Stimulated activated effector memory CD8-positive, alpha-beta T cell treated with anti-CD3 and anti-CD28 coated beads, Interleukin-12 subunit alpha, Interleukin-12 subunit beta, amount 100 ng/mL, for 72 hours (primary cell): ENCODE measurements around the gene MRAP2.
"Not testable (repeated sequence)": the region's sequence is repeated elsewhere in the genome, so short reads cannot be mapped to it uniquely, and the experiment has no call there.

ENCODE experiments used
- ATAC-seq: fragments of 150-1000 bp; cut with Tn5 transposase; 2 replicates; pipeline ENCODE4 v1.10.0; 2021
- DNase-seq, 2 donors: peaks; one replicate each; pipeline ENCODE4 v3.0.0; 2021 to 2022; ENCODE audit warnings: low spot score in 2 of 2
- H3K27ac Mint-ChIP-seq: one replicate; pipeline ENCODE4 v1.8.0; 2022; ENCODE audit warnings: mild to moderate bottlenecking, mixed read lengths
- H3K36me3 Mint-ChIP-seq: one replicate; pipeline ENCODE4 v1.8.0; 2022; ENCODE audit warnings: mild to moderate bottlenecking, mixed read lengths
- H3K4me1 Mint-ChIP-seq: one replicate; pipeline ENCODE4 v1.8.0; 2022; ENCODE audit warnings: mixed read lengths
- H3K4me3 Mint-ChIP-seq: one replicate; pipeline ENCODE4 v1.8.0; 2022; ENCODE audit warnings: mild to moderate bottlenecking, mixed read lengths
- H3K9me3 Mint-ChIP-seq: one replicate; pipeline ENCODE4 v1.8.0; 2022; ENCODE audit warnings: mixed read lengths

Gene MRAP2

DNA sequence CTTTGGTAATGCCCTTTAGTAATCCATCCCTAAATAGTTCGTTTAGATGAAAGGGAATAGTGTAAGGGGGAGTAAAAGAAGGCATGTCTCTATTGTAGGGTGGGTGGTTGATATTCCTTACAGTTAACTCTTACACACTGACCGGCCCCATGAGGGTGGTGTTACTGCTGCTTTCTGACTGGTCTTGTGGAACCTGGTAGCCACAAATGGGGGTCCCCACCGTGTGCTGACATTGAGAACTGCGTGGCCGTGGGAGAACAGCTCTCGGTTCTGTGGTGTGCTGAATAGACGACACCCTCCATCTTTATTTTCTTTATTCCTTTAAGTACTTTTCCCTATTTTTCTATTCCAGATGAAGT, 19.3 kb downstream of the MRAP2 start:
- H3K4me1 Mint-ChIP-seq = no peaks in the 10 kb centered on the region
- ATAC-seq (no peak), DNase-seq (no peak)

DNA sequence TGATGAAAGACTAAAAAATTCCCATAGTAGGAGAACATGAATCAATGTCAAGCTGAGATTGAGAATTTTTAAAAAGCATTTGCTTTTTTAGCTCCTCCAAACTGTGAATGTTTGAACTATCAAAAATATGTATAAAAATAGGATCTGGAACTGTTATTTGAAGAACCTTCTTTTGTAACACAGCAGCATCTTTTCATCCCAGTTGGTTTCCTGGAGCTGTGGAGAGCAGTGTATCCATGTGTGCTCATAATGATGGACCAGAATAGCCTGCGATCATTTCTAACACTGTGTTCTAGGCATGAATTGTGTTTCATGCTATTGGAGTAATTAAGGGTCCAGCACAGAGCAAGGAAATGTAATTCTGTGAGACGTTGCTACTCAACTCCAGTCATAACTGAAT, 22.1 kb downstream of the MRAP2 start:
- ATAC-seq = no peak
- Mint-ChIP-seq H3K4me3 (no peak overlapping the region), H3K4me1 (no peaks in the 10 kb centered on the region), H3K36me3 (no peaks in the 10 kb centered on the region), H3K9me3 (no peaks in the 10 kb centered on the region), H3K27ac (no peak overlapping the region)
- DNase-seq = no peak

More for the DNA sequence above, 19.3 kb downstream of the MRAP2 start:
- no peak overlapping the region for H3K4me3 Mint-ChIP-seq
- H3K9me3 Mint-ChIP-seq = no peaks in the 10 kb centered on the region
- no peak overlapping the region for H3K27ac Mint-ChIP-seq
- no peaks in the 10 kb centered on the region for H3K36me3 Mint-ChIP-seq

DNA sequence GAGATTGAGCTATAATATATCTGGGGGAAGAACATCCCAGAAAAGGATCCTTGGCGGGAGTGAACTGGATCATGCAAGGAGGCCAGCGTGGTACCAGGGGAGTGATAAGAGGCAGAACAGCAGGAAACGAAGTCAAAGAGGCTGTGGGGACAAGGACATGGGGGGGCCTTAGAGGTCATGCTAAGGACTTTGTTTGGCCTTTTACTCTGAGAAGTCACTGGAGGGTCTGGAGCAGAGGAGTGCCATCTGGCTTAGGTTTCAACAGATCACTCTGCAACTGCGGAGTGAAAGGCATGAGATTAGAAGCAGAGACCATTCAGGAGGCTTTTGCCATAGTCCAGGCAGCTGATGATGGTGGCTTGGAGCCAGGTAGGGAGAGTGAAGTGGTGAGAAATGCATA, 24.3 kb downstream of the MRAP2 start:
- Mint-ChIP-seq H3K9me3 (no peaks in the 10 kb centered on the region), H3K4me3 (no peak overlapping the region), H3K36me3 (no peaks in the 10 kb centered on the region), H3K27ac (no peak overlapping the region), H3K4me1 (no peaks in the 10 kb centered on the region)
- DNase-seq = no peak
- ATAC-seq = no peak

DNA sequence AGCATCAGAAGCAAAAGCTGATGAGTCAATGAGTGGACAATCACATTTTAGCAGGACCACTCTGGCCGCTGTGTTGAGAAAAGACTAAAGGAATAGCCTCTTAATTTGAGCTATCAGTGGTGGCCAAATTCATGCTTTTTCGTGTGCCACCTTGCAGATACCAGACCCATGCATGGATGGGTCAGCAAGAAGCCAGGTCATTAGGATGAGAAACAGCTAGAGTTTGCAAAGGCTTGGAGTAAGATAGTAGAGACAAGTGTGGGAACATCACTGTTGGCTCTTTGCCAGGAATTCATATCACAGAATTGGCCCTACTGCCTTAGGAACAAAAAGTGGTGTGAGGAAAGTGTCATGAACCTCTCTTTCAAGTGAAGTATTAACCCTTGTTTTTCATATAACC, 25.5 kb downstream of the MRAP2 start:
- no peak for DNase-seq
- H3K4me3 Mint-ChIP-seq = no peak overlapping the region
- H3K27ac Mint-ChIP-seq = no peak overlapping the region
- ATAC-seq = no peak
- H3K9me3 Mint-ChIP-seq = no peaks in the 10 kb centered on the region
- no peaks in the 10 kb centered on the region for H3K4me1 Mint-ChIP-seq
- no peaks in the 10 kb centered on the region for H3K36me3 Mint-ChIP-seq

DNA sequence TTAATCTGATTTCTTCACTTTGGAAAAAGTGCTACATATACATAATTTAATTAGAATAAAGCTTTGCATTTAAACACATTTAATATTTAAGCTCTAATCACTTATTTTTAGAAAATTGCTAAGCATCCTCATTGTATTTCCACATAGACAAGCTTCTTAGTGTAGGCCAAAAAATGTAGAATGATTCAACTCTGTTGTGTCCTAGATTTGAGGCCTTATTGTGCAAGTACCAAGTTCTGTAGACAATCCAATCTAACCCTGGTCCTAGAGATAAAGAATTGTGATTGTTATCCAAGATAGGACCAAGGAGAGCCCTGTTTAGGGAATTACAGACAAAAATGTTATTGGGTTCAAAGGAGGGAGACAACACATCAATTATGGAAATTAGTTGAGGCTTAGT, 27.6 kb downstream of the MRAP2 start:
- Mint-ChIP-seq H3K36me3 (no peaks in the 10 kb centered on the region), H3K4me3 (no peak overlapping the region), H3K9me3 (no peaks in the 10 kb centered on the region), H3K27ac (no peak overlapping the region), H3K4me1 (no peaks in the 10 kb centered on the region)
- no peak for ATAC-seq
- no peak for DNase-seq

DNA sequence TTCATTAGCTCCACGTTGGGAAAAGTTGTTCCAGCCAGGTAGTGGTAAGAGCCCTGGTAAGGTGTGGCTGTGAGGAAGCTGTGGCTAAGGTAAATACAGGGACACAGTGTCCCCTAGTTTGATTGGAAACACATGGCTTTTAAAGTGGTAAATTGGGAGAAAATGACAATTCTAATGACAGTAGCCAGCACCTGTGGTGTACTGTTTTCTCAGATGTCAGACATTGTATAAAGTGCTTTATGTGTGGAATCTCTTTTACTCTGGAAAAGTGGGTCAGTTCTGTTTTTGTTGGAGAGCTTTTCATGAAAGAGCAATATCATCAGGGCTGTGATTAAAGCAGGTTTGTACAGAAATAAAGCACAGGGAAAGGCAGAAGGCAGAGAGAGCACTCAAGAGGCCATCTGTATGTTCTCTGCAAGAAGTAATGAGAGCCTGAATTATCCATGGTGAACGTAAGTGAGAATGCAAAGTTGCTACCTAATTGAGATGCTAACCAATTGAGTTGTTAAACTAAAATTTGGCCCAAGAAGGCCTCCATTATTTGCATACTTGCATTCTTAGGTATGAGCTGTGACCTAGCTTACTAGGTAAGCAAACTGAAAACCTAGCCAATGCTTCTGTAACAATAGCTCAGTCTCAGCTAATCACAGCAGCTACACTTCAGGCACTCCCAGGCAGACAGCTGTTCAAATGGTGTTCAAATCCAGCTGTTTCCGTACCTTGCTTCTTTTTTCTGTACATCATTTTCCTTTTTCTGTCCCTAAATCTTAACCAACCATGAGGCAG, 28.2 kb downstream of the MRAP2 start:
- H3K27ac Mint-ChIP-seq = no peak overlapping the region
- no peaks in the 10 kb centered on the region for H3K4me1 Mint-ChIP-seq
- H3K36me3 Mint-ChIP-seq = no peaks in the 10 kb centered on the region
- no peak for DNase-seq
- no peaks in the 10 kb centered on the region for H3K9me3 Mint-ChIP-seq
- H3K4me3 Mint-ChIP-seq = no peak overlapping the region
- no peak for ATAC-seq

DNA sequence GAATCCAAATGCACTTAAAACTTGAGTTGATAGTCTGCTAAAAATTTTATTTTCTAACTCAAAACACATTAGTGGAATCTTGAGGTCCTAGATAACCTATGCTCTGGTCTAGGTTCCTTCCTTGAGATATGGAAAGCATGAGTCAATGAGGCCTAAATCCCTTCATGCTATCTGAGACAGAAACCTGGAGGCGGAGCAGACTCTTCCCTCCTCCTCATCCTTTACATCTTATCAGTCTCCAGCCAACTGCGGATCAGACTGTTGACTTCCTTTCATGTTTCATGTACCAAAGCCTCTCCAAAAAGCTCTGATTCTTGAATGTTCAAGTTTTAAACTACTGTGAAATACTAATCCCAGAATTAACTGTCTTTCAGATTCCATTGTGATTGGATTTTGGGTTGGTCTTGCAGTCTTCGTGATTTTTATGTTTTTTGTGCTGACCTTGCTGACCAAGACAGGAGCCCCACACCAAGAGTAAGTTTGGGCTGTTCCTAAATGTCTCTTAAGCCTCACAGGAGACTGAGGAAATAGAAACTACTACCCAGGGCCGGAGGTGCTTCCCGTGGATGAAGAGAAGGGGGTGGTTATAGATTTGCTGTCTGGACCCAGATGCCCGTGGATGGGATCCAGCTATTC, 29.1 kb downstream of the MRAP2 start:
- no peak for DNase-seq
- ATAC-seq = no peak
- H3K27ac Mint-ChIP-seq = no peak overlapping the region
- H3K36me3 Mint-ChIP-seq = no peaks in the 10 kb centered on the region
- no peaks in the 10 kb centered on the region for H3K9me3 Mint-ChIP-seq
- no peaks in the 10 kb centered on the region for H3K4me1 Mint-ChIP-seq
- H3K4me3 Mint-ChIP-seq = no peak overlapping the region

DNA sequence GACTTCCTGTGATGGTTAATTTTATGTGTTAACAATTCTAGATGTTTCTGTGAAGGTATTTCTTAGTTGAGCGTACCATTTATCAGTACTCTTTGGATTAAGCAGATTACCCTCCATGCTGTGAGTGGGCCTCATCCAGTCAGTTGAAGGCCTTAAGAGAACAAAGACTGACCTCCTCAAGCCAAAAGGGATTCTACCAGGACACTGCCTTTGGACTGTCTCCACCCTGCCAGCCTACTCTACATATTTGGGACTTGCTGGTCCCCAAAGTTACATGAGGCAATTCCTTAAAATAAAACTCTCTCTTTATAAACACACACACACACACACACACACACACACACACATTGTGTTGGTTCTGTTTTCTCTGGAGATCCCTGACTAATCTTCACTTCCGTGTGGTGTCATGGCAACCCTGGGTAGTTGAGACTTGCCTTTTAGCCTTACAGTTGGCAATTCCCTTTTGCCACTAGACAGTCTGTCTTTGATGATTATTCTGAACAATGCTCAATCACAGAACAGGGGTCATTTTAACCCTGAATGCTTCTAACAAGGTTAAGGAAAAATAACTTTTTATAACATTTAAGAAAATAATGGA, 32.2 kb downstream of the MRAP2 start:
- DNase-seq = no peak
- H3K36me3 Mint-ChIP-seq = no peaks in the 10 kb centered on the region
- H3K9me3 Mint-ChIP-seq = no peaks in the 10 kb centered on the region
- no peak for ATAC-seq
- no peak overlapping the region for H3K4me3 Mint-ChIP-seq
- no peak overlapping the region for H3K27ac Mint-ChIP-seq
- no peaks in the 10 kb centered on the region for H3K4me1 Mint-ChIP-seq

DNA sequence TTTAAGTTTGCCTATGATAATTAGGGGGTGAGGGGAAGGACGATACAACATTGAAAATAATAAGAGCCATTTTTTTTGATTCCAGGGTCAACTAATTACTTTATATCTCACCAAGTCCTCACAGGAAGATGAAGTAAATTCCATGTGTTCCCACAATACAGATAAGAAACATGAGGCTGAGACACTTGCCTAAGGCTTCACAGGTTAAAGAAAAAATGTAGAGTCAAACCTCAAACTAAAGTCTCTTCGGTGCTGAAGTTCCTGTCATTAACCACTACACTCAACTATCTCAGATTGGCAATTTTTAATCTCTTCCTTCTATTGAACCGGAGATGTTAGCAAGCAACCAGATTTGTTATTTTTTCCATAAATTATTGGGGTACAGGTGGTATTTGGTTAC, 33.0 kb downstream of the MRAP2 start:
- no peak for DNase-seq
- ATAC-seq = no peak
- Mint-ChIP-seq H3K4me3 (no peak overlapping the region), H3K4me1 (no peaks in the 10 kb centered on the region), H3K36me3 (no peaks in the 10 kb centered on the region), H3K27ac (no peak overlapping the region), H3K9me3 (no peaks in the 10 kb centered on the region)

DNA sequence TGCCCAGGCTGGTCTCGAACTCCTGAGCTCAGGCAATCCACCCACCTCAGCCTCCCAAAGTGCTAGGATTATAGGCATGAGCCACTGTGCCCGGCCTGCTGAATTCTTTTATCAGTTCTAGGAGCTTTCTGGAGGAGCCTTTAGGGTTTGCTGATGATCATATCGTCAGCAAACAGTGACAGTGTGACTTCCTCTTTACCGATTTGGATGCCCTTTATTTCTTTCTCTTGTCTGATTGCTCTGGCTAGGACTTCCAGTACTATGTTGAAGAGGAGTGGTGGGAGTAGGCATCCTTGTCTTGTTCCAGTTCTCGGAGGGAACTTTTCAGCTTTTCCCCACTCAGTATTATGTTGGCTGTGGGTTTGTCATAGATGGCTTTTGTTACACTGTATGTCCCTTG, 35.3 kb downstream of the MRAP2 start:
- not testable (repeated sequence) for H3K36me3 Mint-ChIP-seq, H3K9me3 Mint-ChIP-seq, ATAC-seq, H3K4me1 Mint-ChIP-seq, H3K4me3 Mint-ChIP-seq, H3K27ac Mint-ChIP-seq, DNase-seq

DNA sequence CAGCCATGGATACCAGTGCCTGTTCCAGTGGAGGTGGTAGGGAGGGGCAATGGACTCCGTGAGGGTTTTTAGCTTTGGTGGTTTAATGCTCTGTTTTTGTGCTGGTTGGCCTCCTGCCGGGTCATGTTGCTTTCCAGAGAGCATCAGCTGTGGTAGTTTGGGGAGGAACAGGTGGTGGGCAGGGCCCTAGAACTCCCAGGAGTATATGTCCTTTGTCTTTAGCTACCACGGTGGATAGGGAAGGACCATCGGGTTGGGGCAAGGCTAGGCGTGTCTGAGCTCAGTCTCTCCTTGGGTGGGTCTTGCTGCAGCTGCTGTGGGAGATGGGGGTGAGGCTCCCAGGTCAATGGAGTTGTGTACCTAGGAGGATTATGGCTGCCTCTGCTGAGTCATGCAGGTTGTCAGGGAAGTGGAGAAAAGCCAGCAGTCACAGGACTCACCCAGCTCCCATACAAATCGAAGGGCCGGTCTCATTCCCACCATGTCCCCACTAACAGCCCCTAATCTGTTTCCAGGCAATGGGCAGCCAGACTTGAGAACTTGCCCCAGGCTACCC, 38.9 kb downstream of the MRAP2 start:
- Mint-ChIP-seq H3K4me3 (no peak overlapping the region), H3K36me3 (no peaks in the 10 kb centered on the region)

DNA sequence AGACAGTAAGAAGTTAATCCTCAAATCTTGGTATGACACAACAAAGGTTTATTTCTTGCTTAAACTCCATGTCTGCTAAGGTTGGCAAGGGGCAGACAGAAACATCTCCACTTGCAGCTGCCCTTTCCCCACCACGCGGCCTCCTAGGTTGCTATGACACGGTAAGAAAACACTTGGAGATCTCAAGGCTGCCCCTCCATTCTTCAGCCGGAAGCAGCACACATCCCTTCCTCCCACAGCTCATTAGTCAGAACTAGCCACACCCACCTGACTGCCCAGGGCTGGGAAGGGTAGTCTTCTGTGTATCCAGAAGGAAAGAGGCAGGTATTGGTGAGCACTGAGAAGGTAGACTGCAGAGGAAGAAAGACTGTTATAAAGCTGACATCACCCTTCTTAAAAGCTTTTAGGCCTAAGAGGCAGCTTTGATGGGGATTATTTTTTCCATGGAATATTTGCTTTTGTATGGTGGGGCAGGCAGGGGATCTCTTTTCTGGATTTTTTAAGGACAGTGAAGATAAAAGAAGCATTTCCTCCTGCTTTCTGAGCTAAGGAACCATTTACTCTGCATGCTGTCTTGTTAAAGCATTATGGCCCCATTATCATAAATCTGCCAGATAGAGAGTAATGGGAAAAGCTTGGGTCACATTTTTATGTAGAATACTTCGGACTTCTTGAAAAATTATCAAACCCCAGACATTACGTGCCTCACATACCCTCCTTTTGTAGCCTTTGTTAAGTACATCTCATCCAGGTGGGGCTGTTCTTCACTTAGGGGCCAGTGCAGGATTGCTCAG, 41.6 kb downstream of the MRAP2 start:
- Mint-ChIP-seq H3K9me3 (peaks cover 4% of the 10 kb centered on the region), H3K4me1 (no peaks in the 10 kb centered on the region), H3K36me3 (no peaks in the 10 kb centered on the region), H3K4me3 (no peak overlapping the region), H3K27ac (no peak overlapping the region)
- ATAC-seq = no peak
- no peak for DNase-seq

More for the DNA sequence above, 38.9 kb downstream of the MRAP2 start:
- Mint-ChIP-seq H3K4me1 (no peaks in the 10 kb centered on the region), H3K27ac (no peak overlapping the region), H3K9me3 (peaks cover 4% of the 10 kb centered on the region)
- ATAC-seq = no peak
- DNase-seq = no peak

DNA sequence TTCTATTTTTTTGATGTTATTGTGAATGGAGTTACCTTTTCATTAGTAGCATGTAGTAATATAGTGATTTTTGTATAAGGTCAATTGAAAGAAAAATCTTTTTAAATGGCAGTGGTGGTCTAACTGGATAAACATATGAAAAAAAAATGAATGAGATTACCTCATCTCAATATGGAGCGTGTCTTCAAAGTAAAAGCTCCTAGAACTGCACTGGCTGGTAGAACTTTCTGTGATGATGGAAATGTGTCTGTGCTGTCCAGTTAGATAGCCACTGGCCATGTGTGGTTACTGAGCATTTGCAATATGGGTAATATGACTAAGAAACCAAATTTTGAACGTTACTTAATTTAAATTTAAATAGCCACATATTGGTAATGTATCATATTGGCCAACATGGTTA, 44.1 kb downstream of the MRAP2 start:
- Mint-ChIP-seq H3K27ac (no peak overlapping the region), H3K36me3 (no peaks in the 10 kb centered on the region), H3K4me1 (no peaks in the 10 kb centered on the region), H3K4me3 (no peak overlapping the region), H3K9me3 (no peaks in the 10 kb centered on the region)
- ATAC-seq = no peak
- no peak for DNase-seq

DNA sequence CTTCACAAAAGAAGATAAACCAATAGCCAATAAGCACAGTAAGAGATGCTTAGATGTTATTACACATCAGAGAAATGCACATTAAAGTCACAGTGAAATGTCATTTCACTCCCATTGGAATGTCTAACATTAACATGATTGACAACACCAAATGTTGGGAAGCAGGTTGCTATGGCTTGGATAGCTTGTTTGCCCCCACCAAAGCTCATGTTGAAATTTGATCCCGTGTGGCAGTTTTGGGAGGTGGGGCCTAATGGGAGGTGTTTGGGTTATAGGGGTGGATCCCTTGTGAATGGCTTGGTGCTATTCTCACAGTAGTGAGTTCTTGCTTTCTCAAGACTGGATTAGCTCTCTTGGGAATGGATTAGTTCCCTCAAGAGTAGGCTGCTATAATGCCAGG, 44.8 kb downstream of the MRAP2 start:
- no peak for DNase-seq
- no peak for ATAC-seq
- H3K4me3 Mint-ChIP-seq = no peak overlapping the region
- no peaks in the 10 kb centered on the region for H3K4me1 Mint-ChIP-seq
- H3K9me3 Mint-ChIP-seq = no peaks in the 10 kb centered on the region
- no peak overlapping the region for H3K27ac Mint-ChIP-seq
- no peaks in the 10 kb centered on the region for H3K36me3 Mint-ChIP-seq

DNA sequence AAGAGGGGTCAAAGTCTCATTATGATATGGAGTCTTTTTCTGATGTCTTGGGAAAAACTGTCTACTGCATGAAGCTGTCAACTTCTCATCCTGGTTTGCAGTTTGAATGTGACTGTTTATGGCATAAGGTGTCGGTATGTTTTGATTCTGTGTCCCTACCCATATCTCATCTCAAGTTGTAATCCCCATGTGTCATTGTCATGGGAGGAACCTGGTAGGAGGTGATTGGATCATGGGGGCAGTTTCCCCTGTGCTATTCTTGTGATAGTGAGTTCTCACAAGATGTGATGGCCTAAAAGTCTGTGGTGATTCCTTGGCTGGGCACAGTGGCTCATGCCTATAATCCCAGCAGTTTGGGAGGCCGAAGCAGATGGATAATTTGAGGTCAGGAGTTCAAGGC, 47.6 kb downstream of the MRAP2 start:
- DNase-seq (no peak), ATAC-seq (no peak)
- no peaks in the 10 kb centered on the region for H3K9me3 Mint-ChIP-seq
- H3K4me3 Mint-ChIP-seq = no peak overlapping the region
- H3K4me1 Mint-ChIP-seq = no peaks in the 10 kb centered on the region
- H3K36me3 Mint-ChIP-seq = no peaks in the 10 kb centered on the region
- H3K27ac Mint-ChIP-seq = no peak overlapping the region
